HFFc6 (cell line): ENCODE data around the gene JMJD7. TPM values are rescaled to one million over a fixed set of nuclear protein-coding genes. Genes with fewer than 3 reads are reported as not detected.

Source experiments
- DNase-seq: peaks from one replicate; pipeline ENCODE4 v3.0.0-alpha.2; 2018
- H3K27ac Mint-ChIP-seq: 2 replicates; pipeline ENCODE4 v1.8.0; 2020; ENCODE audit warnings: mild to moderate bottlenecking, mixed read lengths
- H3K27me3 Mint-ChIP-seq: 2 replicates; pipeline ENCODE4 v1.8.0; 2021; ENCODE audit warnings: mild to moderate bottlenecking, moderate library complexity, mixed read lengths; ENCODE audit not compliant: insufficient read depth
- H3K36me3 Mint-ChIP-seq: 2 replicates; pipeline ENCODE4 v1.8.0; 2021; ENCODE audit warnings: low read depth, mixed read lengths
- H3K4me1 Mint-ChIP-seq: 2 replicates; pipeline ENCODE4 v1.8.0; 2020; ENCODE audit warnings: low read depth, mixed read lengths
- H3K4me3 Mint-ChIP-seq: 2 replicates; pipeline ENCODE4 v1.8.0; 2020; ENCODE audit warnings: mild to moderate bottlenecking, moderate library complexity, mixed read lengths
- H3K9me3 Mint-ChIP-seq: 2 replicates; pipeline ENCODE4 v1.8.0; 2020; ENCODE audit warnings: mild to moderate bottlenecking, mixed read lengths
- CTCF ChIP-seq: fragments of 200-600 bp; sonication (generic); IDR thresholded peaks from 2 replicates; pipeline ENCODE4 v1.5.0; 2021; ENCODE audit warnings: antibody characterized with exemption, mild to moderate bottlenecking
- microRNA-seq: library from miRNA; unstranded; fragments of <30 nt; microRNA quantifications from one replicate; pipeline ENCODE4, GENCODE V29; 2019
- total RNA-seq, 6 experiments: library from RNA; stranded (reverse); fragmentation: NEBNext Ultra II Directional; extraction: Animal tissue kit (Norgen Biotek cat#: 25700); gene quantifications; 2 replicates in 1 of 6; 3 replicates in 5 of 6; pipeline ENCODE4 v1.2.3, GENCODE V29; 2021

Gene JMJD7
- total RNA-seq, 6 experiments from 2014 or later = 4.9 to 11.0 (median 8.2) TPM

- H3K36me3 Mint-ChIP-seq = no peaks in the 10 kb centered on the region
- DNase-seq = no peak
Measured at GRCh38 chr15:41885321-41885720, 57.4 kb downstream of the JMJD7 start.

GRCh38 chr15:41885841-41886240 is 57.9 kb downstream of the JMJD7 start:
- no peak overlapping the region for H3K27ac Mint-ChIP-seq
- no peak overlapping the region for H3K4me3 Mint-ChIP-seq
- no peak for TF ChIP-seq CTCF
- peaks cover 4% of the 10 kb centered on the region for H3K27me3 Mint-ChIP-seq
- DNase-seq = no peak
- H3K4me1 Mint-ChIP-seq = no peaks in the 10 kb centered on the region
- no peaks in the 10 kb centered on the region for H3K9me3 Mint-ChIP-seq
- no peaks in the 10 kb centered on the region for H3K36me3 Mint-ChIP-seq

More at GRCh38 chr15:41885321-41885720, 57.4 kb downstream of the JMJD7 start:
- no peaks in the 10 kb centered on the region for H3K4me1 Mint-ChIP-seq
- H3K9me3 Mint-ChIP-seq = no peaks in the 10 kb centered on the region
- no peak for TF ChIP-seq CTCF
- no peak overlapping the region for H3K4me3 Mint-ChIP-seq
- peaks cover 7% of the 10 kb centered on the region for H3K27me3 Mint-ChIP-seq
- no peak overlapping the region for H3K27ac Mint-ChIP-seq

GRCh38 chr15:41886741-41887140 is 58.8 kb downstream of the JMJD7 start:
- Mint-ChIP-seq H3K4me3 (no peak overlapping the region), H3K4me1 (no peaks in the 10 kb centered on the region), H3K27ac (no peak overlapping the region), H3K36me3 (no peaks in the 10 kb centered on the region), H3K9me3 (no peaks in the 10 kb centered on the region), H3K27me3 (peaks cover 1% of the 10 kb centered on the region)
- no peak for DNase-seq
- no peak for TF ChIP-seq CTCF

GRCh38 chr15:41887161-41887560 is 59.3 kb downstream of the JMJD7 start:
- TF ChIP-seq CTCF = no peak
- no peak overlapping the region for H3K27ac Mint-ChIP-seq
- H3K36me3 Mint-ChIP-seq = no peaks in the 10 kb centered on the region
- H3K4me3 Mint-ChIP-seq = no peak overlapping the region
- peaks cover 1% of the 10 kb centered on the region for H3K27me3 Mint-ChIP-seq
- no peak for DNase-seq
- H3K9me3 Mint-ChIP-seq = no peaks in the 10 kb centered on the region
- no peaks in the 10 kb centered on the region for H3K4me1 Mint-ChIP-seq

Small RNA genes within 50 kb of the gene (microRNA-seq; reads per million reads assigned to microRNA genes)
- gene MIR4310 = not detected

Other genes starting within 250 kb of the JMJD7 start
- 10 to 100 TPM; 11.8 to 16.6 (median 15.3) TPM for gene MGA, start 167.7 kb upstream of the JMJD7 start, total RNA-seq
- 10 to 100 TPM; 15.7 to 22.4 (median 18.1) TPM for gene MAPKBP1, start 53.6 kb upstream of the JMJD7 start, total RNA-seq
- gene PLA2G4B, start 10.8 kb downstream of the JMJD7 start, total RNA-seq = 1 to 10 TPM; 1.6 to 3.0 (median 2.7) TPM
- gene SPTBN5, start 66.0 kb downstream of the JMJD7 start, total RNA-seq = under 1 TPM; 0.16 to 0.34 (median 0.24) TPM
- gene EHD4, start 144.5 kb downstream of the JMJD7 start, total RNA-seq = 10 to 100 TPM; 14.1 to 21.8 (median 18.1) TPM
- not detected for gene PLA2G4E, start 192.9 kb downstream of the JMJD7 start, total RNA-seq